ENCODE data around the gene CNN1.

CNN1 gene

DNA sequence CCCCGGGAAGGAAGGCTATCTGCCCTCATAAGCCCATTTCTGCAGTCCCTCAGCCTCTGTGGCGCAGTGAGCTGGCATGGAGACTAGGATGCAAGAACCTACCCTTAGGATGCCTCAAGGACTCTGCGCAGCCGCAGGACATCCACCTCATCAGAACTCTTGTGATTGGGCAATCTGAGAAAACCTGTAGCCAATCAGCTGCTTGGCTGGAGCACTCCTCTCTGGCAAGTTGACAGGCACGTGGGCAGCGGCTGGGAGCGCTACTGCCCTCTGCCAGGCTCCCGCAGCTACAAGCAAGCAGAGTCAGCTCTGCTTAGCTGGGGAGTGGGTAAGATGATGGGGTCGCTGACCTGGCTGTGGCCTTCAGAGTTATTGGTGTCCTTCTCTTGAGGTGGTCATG lies 8.2 kb upstream of the CNN1 start:
- DNase-seq (ENCODE audit: low read depth): peak; percentile 51
- no peak overlapping the region for H3K4me3 ChIP-seq (ENCODE audit: low read length)
- TF ChIP-seq CTCF (conservative IDR thresholded peaks at IDR 0.05; ENCODE audit: low read depth, low read length): peak; percentile 42

- no peak for DNase-seq (ENCODE audit: low read depth)
- TF ChIP-seq CTCF (conservative IDR thresholded peaks at IDR 0.05; ENCODE audit: low read depth, low read length): no peak
- H3K4me3 ChIP-seq (ENCODE audit: low read length): no peak overlapping the region
These were observed 4.1 kb upstream of the CNN1 start for GRCh38 chr19:11534538-11534937.

GRCh38 chr19:11534948-11535347 lies 3.7 kb upstream of the CNN1 start:
- no peak for TF ChIP-seq CTCF (conservative IDR thresholded peaks at IDR 0.05; ENCODE audit: low read depth, low read length)
- no peak overlapping the region for H3K4me3 ChIP-seq (ENCODE audit: low read length)
- DNase-seq (ENCODE audit: low read depth): no peak

- H3K4me3 ChIP-seq (ENCODE audit: low read length): peak overlapping the region; percentile 35
- DNase-seq (ENCODE audit: low read depth): peak; percentile 39
- peak; percentile 77 for TF ChIP-seq CTCF (conservative IDR thresholded peaks at IDR 0.05; ENCODE audit: low read depth, low read length)
These were observed 2.7 kb upstream of the CNN1 start for GRCh38 chr19:11535792-11536595.

DNA sequence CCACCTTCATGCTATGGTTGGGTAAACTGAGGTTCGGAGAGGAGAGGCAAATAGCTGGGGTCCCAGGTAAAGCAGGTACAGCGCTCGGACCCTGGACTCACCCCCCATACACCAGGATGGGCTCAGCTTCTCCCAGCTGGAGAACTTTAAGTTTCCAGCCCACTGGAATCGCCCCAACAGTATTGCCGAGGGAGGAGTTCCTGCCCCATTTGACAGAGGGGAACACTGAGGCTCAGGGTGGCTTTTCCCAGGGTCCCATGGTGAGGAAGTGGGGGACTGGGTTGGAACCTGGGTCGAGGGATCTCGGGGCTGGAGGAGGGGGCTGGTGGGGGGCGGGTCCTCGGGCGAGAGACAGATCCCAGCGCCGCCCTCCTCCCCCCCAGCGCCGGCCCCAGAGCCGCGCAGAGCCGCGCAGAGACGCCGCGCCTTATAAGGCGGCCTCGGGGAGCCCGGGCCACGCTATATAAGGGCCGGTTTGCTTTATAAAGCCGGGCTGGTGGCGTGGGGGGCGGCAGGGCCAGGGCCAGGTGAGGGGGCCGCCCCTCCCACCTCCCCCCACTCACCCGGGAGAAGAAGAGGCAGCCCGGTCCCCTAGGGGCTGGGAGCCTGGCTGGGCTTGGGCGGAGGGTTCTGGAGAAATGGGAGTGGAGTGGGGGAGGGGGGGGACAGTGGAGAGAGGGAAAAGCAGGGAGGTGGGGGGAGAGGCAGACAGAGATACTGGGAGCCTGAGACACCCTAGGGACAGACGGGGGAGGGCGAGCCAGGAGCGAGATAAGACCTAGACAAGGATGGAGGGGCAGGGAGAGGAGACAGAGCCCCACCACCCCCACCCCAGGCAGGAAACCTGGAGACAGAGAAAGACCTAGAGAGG lies 1.1 kb downstream of the CNN1 start:
- DNase-seq (ENCODE audit: low read depth): no peak
- TF ChIP-seq CTCF (conservative IDR thresholded peaks at IDR 0.05; ENCODE audit: low read depth, low read length): no peak
- no peak overlapping the region for H3K4me3 ChIP-seq (ENCODE audit: low read length)

- no peak for TF ChIP-seq CTCF (conservative IDR thresholded peaks at IDR 0.05; ENCODE audit: low read depth, low read length)
- DNase-seq (ENCODE audit: low read depth): no peak
- H3K4me3 ChIP-seq (ENCODE audit: low read length): no peak overlapping the region
These were observed 2.0 kb downstream of the CNN1 start for GRCh38 chr19:11540645-11541044.

Data from retinal pigment epithelial cell (primary cell).